Activated naive CD8-positive, alpha-beta T cell treated with anti-CD3 and anti-CD28 coated beads, Interleukin-2, amount 50 U/mL, for 24 hours (primary cell): ENCODE results near the gene RPS15.
A peak's percentile ranks its signal among the peaks of the same experiment; 100 is the strongest.

Experiments
- ATAC-seq: fragments of 150-1000 bp; cut with Tn5 transposase; one replicate; pipeline ENCODE4 v1.10.0; 2021
- DNase-seq: peaks from one replicate; pipeline ENCODE4 v3.0.0; 2021
- H3K27ac Mint-ChIP-seq: one replicate; pipeline ENCODE4 v1.8.0; 2021; ENCODE audit warnings: mild to moderate bottlenecking, mixed read lengths
- H3K27me3 Mint-ChIP-seq: one replicate; pipeline ENCODE4 v1.8.0; 2021; ENCODE audit warnings: mixed read lengths
- H3K36me3 Mint-ChIP-seq: one replicate; pipeline ENCODE4 v1.8.0; 2021; ENCODE audit warnings: low read depth, mixed read lengths
- H3K4me1 Mint-ChIP-seq: one replicate; pipeline ENCODE4 v1.8.0; 2021; ENCODE audit warnings: mixed read lengths
- H3K4me3 Mint-ChIP-seq: one replicate; pipeline ENCODE4 v1.8.0; 2021; ENCODE audit warnings: mild to moderate bottlenecking, moderate library complexity, mixed read lengths
- H3K9me3 Mint-ChIP-seq: one replicate; pipeline ENCODE4 v1.8.0; 2021; ENCODE audit warnings: mixed read lengths

RPS15 gene

GRCh38 chr19:1397838-1398237, 40.4 kb upstream of the RPS15 start:
- H3K27ac Mint-ChIP-seq = no peak overlapping the region
- no peak for ATAC-seq
- peaks cover 2% of the 10 kb centered on the region for H3K27me3 Mint-ChIP-seq

GRCh38 chr19:1399079-1399478, 39.1 kb upstream of the RPS15 start:
- Mint-ChIP-seq H3K27ac (no peak overlapping the region), H3K9me3 (no peaks in the 10 kb centered on the region), H3K36me3 (no peaks in the 10 kb centered on the region), H3K4me3 (no peak overlapping the region), H3K27me3 (peaks cover 5% of the 10 kb centered on the region), H3K4me1 (peaks cover 16% of the 10 kb centered on the region)
- no peak for DNase-seq
- no peak for ATAC-seq

More at GRCh38 chr19:1397838-1398237, 40.4 kb upstream of the RPS15 start:
- Mint-ChIP-seq H3K4me3 (no peak overlapping the region), H3K4me1 (peaks cover 13% of the 10 kb centered on the region), H3K9me3 (no peaks in the 10 kb centered on the region), H3K36me3 (no peaks in the 10 kb centered on the region)
- no peak for DNase-seq

- Mint-ChIP-seq H3K27me3 (peaks cover 5% of the 10 kb centered on the region), H3K4me1 (peaks cover 16% of the 10 kb centered on the region), H3K27ac (no peak overlapping the region), H3K9me3 (no peaks in the 10 kb centered on the region), H3K4me3 (no peak overlapping the region), H3K36me3 (no peaks in the 10 kb centered on the region)
- DNase-seq (no peak), ATAC-seq (no peak)
Observed at GRCh38 chr19:1399745-1400144, 38.5 kb upstream of the RPS15 start.

DNA sequence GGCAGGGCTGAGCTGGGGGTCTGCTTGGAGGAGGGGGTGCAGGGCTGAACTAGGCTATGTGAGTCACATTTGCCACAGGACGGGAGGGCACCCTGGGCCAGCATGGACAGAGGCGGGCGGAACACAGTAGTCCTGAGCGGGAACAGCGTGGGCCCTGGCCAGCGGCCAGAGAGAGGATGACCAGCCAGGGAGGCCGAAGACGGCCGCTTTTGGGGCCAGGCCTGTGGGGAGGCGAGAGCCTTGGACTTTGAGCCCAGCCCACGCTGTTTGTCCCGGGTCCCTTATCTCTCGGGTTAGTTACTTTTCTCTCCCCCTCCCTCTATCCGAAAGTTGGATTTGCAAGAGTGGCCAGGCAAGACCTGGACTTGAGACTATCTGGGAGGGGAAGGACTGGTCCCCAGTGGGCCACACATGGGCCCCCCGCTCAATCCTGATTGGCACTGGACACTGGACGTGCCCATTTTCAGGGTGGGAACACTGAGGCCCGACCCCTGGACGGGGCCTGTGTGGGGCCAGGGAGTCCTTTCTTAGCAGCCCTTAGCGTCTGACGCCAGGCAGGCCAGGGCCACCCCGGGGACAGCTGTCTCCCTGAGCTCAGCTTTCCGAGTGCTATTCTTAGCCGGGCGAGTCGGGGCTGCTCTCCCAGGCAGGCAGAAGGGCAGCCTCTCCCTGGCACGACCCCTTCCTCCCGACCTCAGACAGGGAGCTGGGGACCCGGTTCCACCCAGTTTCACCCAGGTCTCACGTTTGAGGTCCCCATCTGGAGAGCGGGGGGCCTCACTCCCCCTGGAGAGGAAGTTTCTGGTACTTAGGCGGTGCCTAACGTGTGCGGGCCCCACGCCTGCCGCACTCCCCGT, 37.7 kb upstream of the RPS15 start:
- Mint-ChIP-seq H3K4me1 (peaks cover 16% of the 10 kb centered on the region), H3K27ac (no peak overlapping the region), H3K9me3 (no peaks in the 10 kb centered on the region), H3K4me3 (peak overlapping the region; percentile 69), H3K36me3 (no peaks in the 10 kb centered on the region), H3K27me3 (peaks cover 5% of the 10 kb centered on the region)
- DNase-seq (no peak), ATAC-seq (no peak)

GRCh38 chr19:1401138-1401888, 36.9 kb upstream of the RPS15 start, which contains the start of gene GAMT:
Gene GAMT, minus strand, starts transcription at chr19:1401542. Its CDS starts 66 bp downstream, at chr19:1401476.
- Mint-ChIP-seq H3K4me3 (peak within 1 kb of the TSS; percentile 69), H3K4me1 (peaks cover 14% of the 10 kb centered on the region), H3K9me3 (no peaks in the 10 kb centered on the region), H3K36me3 (no peaks in the 10 kb centered on the region), H3K27me3 (peaks cover 5% of the 10 kb centered on the region), H3K27ac (no peak within 1 kb of the TSS)
- ATAC-seq = peak; percentile 48
- peak; percentile 65 for DNase-seq

GRCh38 chr19:1401889-1402217, 36.3 kb upstream of the RPS15 start:
- Mint-ChIP-seq H3K27ac (no peak overlapping the region), H3K4me3 (peak overlapping the region; percentile 48), H3K27me3 (peaks cover 5% of the 10 kb centered on the region), H3K36me3 (no peaks in the 10 kb centered on the region), H3K4me1 (peaks cover 17% of the 10 kb centered on the region), H3K9me3 (no peaks in the 10 kb centered on the region)
- ATAC-seq = no peak
- no peak for DNase-seq

GRCh38 chr19:1402411-1403070, 35.7 kb upstream of the RPS15 start:
- H3K36me3 Mint-ChIP-seq = no peaks in the 10 kb centered on the region
- peak overlapping the region; percentile 33 for H3K4me3 Mint-ChIP-seq
- H3K27ac Mint-ChIP-seq = no peak overlapping the region

GRCh38 chr19:1406774-1407527, 31.2 kb upstream of the RPS15 start:
- DNase-seq (peak; percentile 100), ATAC-seq (peak; percentile 85)
- H3K36me3 Mint-ChIP-seq = peaks cover 24% of the 10 kb centered on the region
- peak overlapping the region; percentile 72 for H3K4me3 Mint-ChIP-seq
- H3K4me1 Mint-ChIP-seq = peaks cover 47% of the 10 kb centered on the region
- H3K27ac Mint-ChIP-seq = peak overlapping the region; percentile 59
- H3K9me3 Mint-ChIP-seq = no peaks in the 10 kb centered on the region
- H3K27me3 Mint-ChIP-seq = peaks cover 5% of the 10 kb centered on the region

More at GRCh38 chr19:1402411-1403070, 35.7 kb upstream of the RPS15 start:
- ATAC-seq (no peak), DNase-seq (no peak)
- Mint-ChIP-seq H3K27me3 (peaks cover 5% of the 10 kb centered on the region), H3K9me3 (no peaks in the 10 kb centered on the region), H3K4me1 (peaks cover 17% of the 10 kb centered on the region)

DNA sequence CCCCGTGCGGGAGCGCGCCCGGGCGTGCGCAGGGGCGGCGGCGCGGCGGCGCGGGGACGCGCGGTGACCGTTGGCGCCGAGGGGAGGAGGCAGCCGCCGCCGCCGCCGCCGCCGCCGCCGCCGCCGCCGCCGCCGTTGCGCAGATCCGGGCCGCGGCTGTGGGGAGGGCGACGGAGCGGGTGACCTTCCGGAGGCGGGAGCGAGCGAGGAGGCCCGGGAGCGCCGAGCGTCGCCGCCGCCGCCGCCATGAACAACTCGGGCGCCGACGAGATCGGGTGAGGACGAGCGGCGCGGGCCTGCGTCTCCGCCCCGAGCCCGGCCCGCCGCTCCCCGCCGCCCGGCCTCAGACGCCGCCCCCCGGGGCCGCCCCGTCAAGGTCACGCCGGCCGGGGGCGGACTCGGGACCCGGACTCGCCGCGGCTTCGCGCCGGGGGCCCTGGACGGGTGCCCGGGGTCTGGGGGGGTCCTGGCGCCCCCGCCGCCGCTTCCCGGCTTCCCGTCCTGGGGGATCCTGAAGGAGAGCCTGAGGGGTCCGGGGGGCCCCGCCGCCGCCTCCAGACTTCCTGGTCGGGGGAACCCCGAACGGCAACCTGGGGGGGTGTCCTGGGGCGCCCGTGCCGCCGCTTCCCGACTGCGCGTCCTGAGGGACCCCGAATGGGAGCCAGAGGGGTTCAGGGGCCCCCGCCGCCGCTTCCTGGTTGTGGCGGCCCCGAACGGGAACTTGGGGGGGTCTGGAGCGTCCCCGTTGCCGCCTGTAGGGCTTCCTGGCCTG, 30.5 kb upstream of the RPS15 start, which contains the start of gene DAZAP1:
Gene DAZAP1, plus strand, starts transcription at position 59 of the 772 bp plus-strand sequence. Its CDS starts 188 bp downstream, at position 247.
- Mint-ChIP-seq H3K27ac (peak within 1 kb of the TSS; percentile 59), H3K4me1 (peaks cover 51% of the 10 kb centered on the region), H3K36me3 (peaks cover 25% of the 10 kb centered on the region), H3K27me3 (peaks cover 5% of the 10 kb centered on the region), H3K4me3 (peak within 1 kb of the TSS; percentile 90), H3K9me3 (no peaks in the 10 kb centered on the region)
- peak; percentile 39 for DNase-seq
- peak; percentile 11 for ATAC-seq

DNA sequence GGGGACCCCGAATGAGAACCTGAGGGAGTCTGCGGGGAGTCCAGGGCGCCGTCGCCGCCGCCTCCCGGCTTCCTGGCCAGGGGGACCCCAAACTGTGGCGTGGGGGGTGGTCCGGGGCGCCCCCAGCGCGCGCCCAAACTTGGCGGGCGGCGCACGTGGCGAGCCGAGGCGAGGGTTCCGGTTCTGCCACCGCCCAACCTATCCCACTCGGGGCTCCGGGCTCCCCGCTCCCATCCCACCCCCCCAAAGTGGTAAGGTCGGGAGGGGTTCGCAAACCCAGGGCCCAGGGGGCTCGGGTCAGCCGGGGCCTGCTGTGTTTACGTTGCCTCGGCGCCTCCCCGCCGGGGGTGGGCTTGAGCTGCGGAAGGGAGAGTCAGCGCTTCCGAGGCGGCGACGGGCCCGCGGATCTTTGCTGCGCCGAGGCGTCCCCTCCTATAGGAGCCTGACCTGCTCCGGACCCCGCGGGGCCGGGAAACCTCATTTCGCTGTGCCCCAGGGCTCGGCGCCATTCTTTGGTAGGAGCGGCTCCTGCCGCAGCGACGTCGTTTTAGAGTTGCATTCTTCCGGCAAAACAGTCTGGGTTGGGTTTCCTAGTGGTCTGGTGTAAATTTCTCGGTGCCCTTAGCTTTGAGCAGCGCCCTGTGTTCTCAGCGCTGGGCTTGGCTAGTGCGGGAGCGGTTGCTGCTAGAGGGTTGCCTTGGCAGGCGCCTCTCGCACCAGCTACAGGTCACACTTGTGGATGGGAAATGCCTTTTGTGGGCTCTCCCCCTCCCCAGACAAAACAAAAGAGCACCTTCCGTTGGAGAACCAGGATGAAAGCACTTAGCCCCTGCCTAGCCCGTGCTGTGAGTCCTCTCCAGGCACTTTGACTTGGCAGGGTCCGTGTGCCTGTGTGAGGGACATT, 29.6 kb upstream of the RPS15 start:
- peak overlapping the region; percentile 90 for H3K4me3 Mint-ChIP-seq
- H3K27me3 Mint-ChIP-seq = no peaks in the 10 kb centered on the region
- H3K4me1 Mint-ChIP-seq = peaks cover 55% of the 10 kb centered on the region
- H3K36me3 Mint-ChIP-seq = peaks cover 30% of the 10 kb centered on the region
- DNase-seq (peak; percentile 63), ATAC-seq (no peak)
- peak overlapping the region; percentile 93 for H3K27ac Mint-ChIP-seq
- no peaks in the 10 kb centered on the region for H3K9me3 Mint-ChIP-seq

- H3K36me3 Mint-ChIP-seq = peaks cover 32% of the 10 kb centered on the region
- peak overlapping the region; percentile 93 for H3K27ac Mint-ChIP-seq
- ATAC-seq = no peak
- DNase-seq = no peak
- H3K4me3 Mint-ChIP-seq = peak overlapping the region; percentile 90
- H3K27me3 Mint-ChIP-seq = no peaks in the 10 kb centered on the region
- H3K9me3 Mint-ChIP-seq = no peaks in the 10 kb centered on the region
- H3K4me1 Mint-ChIP-seq = peaks cover 63% of the 10 kb centered on the region
Observed at GRCh38 chr19:1409204-1410005, 28.8 kb upstream of the RPS15 start.
